ENCODE results near the gene POGLUT2. TPM values are rescaled to one million over a fixed set of nuclear protein-coding genes. Genes with fewer than 3 reads are reported as not detected.

Gene POGLUT2
- polyA plus RNA-seq, 1 of the 3 experiments (the other 2 are of a cell fraction), result 10.2 TPM

GRCh38 chr13:102768909-102769308 is 29.9 kb downstream of the POGLUT2 start:
- Histone ChIP-seq H3F3A (replicated peaks; ENCODE audit: insufficient read depth) (no peaks in the 10 kb centered on the region), H3K4me1 (ENCODE audit: control insufficient read depth in 1 of 2, insufficient read depth in 2 of 2, low read depth in 1 of 2, low read length in 1 of 2) (peaks cover 0 to 11% of the 10 kb centered on the region in 2 experiments; a peak in 2 of 4 replicates), H3K9ac (no peak overlapping the region), H3K9me2 (no peaks in the 10 kb centered on the region), H3K4me3 (ENCODE audit: low read depth in 2 of 2, low read length in 1 of 2) (no peak overlapping the region), H3K79me2 (ENCODE audit: insufficient read depth) (peaks cover 21% of the 10 kb centered on the region; the same call in 1 of the 2 replicates), H2AFZ (ENCODE audit: low read depth) (no peak overlapping the region), H3K9me3 (no peaks in the 10 kb centered on the region), H3K4me2 (no peak overlapping the region), H3K27ac (ENCODE audit: low read depth in 2 of 2, low read length in 1 of 2) (no peak overlapping the region), H3K36me3 (replicated peaks in 1 of 2; ENCODE audit: control insufficient read depth in 1 of 2, insufficient read depth in 2 of 2, low read length in 1 of 2) (peaks cover 11% of the 10 kb centered on the region in 2 experiments), H4K20me1 (ENCODE audit: insufficient read depth) (no peaks in the 10 kb centered on the region), H3K27me3 (ENCODE audit: insufficient read depth) (no peaks in the 10 kb centered on the region)
- no peak for DNase-seq
- CTCF ChIA-PET, result interaction anchor here (0.9 to 2.7 kb wide), 9 partner anchors 43 to 195 kb away, joined by 3 to 17 read pairs (median 5); partner anchors contain the start of gene TPP2
- 88% methylated on average over 2 of the region's 2 CpGs for whole genome bisulfite sequencing (ENCODE audit: low lambda C conversion rate)
- POLR2A ChIA-PET, result interaction anchor here (0.9 kb wide), 1 partner anchor 32 kb away, joined by 3 read pairs; no protein-coding TSS in a partner anchor
- TF ChIP-seq POLR2AphosphoS5 (IDR thresholded peaks at IDR 0.05; ENCODE audit: low read depth, low read length) (no peak), RFX5 (IDR thresholded peaks at IDR 0.05; ENCODE audit: low read length) (peak; percentile 63; the same call in 1 of the 2 replicates)

- Histone ChIP-seq H3K9me3 (no peaks in the 10 kb centered on the region), H3K79me2 (ENCODE audit: insufficient read depth) (no peaks in the 10 kb centered on the region), H3K27ac (ENCODE audit: low read depth in 2 of 2, low read length in 1 of 2) (no peak overlapping the region), H3K36me3 (replicated peaks in 1 of 2; ENCODE audit: control insufficient read depth in 1 of 2, insufficient read depth in 2 of 2, low read length in 1 of 2) (peaks cover 11% of the 10 kb centered on the region in 2 experiments), H3K27me3 (ENCODE audit: insufficient read depth) (no peaks in the 10 kb centered on the region), H3K9me2 (no peaks in the 10 kb centered on the region), H3K4me2 (no peak overlapping the region), H3K4me1 (ENCODE audit: control insufficient read depth in 1 of 2, insufficient read depth in 2 of 2, low read depth in 1 of 2, low read length in 1 of 2) (peaks cover 0 to 5% of the 10 kb centered on the region in 2 experiments; a peak in 2 of 4 replicates), H3K9ac (no peak overlapping the region), H3K4me3 (ENCODE audit: low read depth in 2 of 2, low read length in 1 of 2) (no peak overlapping the region), H2AFZ (ENCODE audit: low read depth) (no peak overlapping the region), H3F3A (replicated peaks; ENCODE audit: insufficient read depth) (no peaks in the 10 kb centered on the region), H4K20me1 (ENCODE audit: insufficient read depth) (no peaks in the 10 kb centered on the region)
- CTCF ChIA-PET, result interaction anchor here (0.9 kb wide), 1 partner anchor 14 kb away, joined by 3 read pairs; no protein-coding TSS in a partner anchor
- TF ChIP-seq IRF3 (IDR thresholded peaks at IDR 0.05; ENCODE audit: low read depth, low read length) (no peak), GABPA (IDR thresholded peaks at IDR 0.05; ENCODE audit: low read depth) (no peak), NRF1 (IDR thresholded peaks at IDR 0.05; ENCODE audit: low read depth, low read length) (no peak), RAD21 (IDR thresholded peaks at IDR 0.05; ENCODE audit: low read length) (no peak), YY1 (IDR thresholded peaks at IDR 0.05; ENCODE audit: low read depth) (no peak), RFX5 (IDR thresholded peaks at IDR 0.05; ENCODE audit: low read length) (no peak), NFIC (IDR thresholded peaks at IDR 0.05; ENCODE audit: borderline replicate concordance) (no peak)
- no peak for DNase-seq
- WGBS (ENCODE audit: low lambda C conversion rate), result 100% methylated on average over 1 of the region's 1 CpG
- POLR2A ChIA-PET, result no interaction called here
These were observed 35.0 kb downstream of the POGLUT2 start for GRCh38 chr13:102763741-102764140.

- no peaks in the 10 kb centered on the region for H3K27me3 ChIP-seq (ENCODE audit: insufficient read depth)
- H3K79me2 ChIP-seq (ENCODE audit: insufficient read depth), result no peaks in the 10 kb centered on the region
- H3K9ac ChIP-seq, result no peak overlapping the region
- WGBS (ENCODE audit: low lambda C conversion rate), result 95% methylated on average over 1 of the region's 1 CpG
- TF ChIP-seq FOXM1 (IDR thresholded peaks at IDR 0.05; ENCODE audit: low read depth) (no peak), GABPA (IDR thresholded peaks at IDR 0.05; ENCODE audit: low read depth) (no peak), PBX3 (IDR thresholded peaks at IDR 0.05) (no peak), POLR2AphosphoS5 (IDR thresholded peaks at IDR 0.05; ENCODE audit: low read depth, low read length) (no peak), MEF2A (IDR thresholded peaks at IDR 0.05; ENCODE audit: borderline replicate concordance, low read depth) (no peak), RXRA (IDR thresholded peaks at IDR 0.05; ENCODE audit: borderline replicate concordance, low read depth) (no peak), TCF12 (IDR thresholded peaks at IDR 0.05) (no peak), GATA2 (CRISPR knock-in tag; IDR thresholded peaks at IDR 0.05) (no peak), NRF1 (IDR thresholded peaks at IDR 0.05; ENCODE audit: low read depth, low read length) (no peak), CHD2 (IDR thresholded peaks at IDR 0.05; ENCODE audit: low read length, partially characterized antibody) (no peak), FOSL2 (IDR thresholded peaks at IDR 0.05; ENCODE audit: borderline replicate concordance, low read depth) (no peak), NFIC (IDR thresholded peaks at IDR 0.05; ENCODE audit: borderline replicate concordance) (no peak), EP300 (IDR thresholded peaks at IDR 0.05; ENCODE audit: borderline replicate concordance in 1 of 2, low read depth in 1 of 2, low read length in 1 of 2) (no peak), IRF3 (IDR thresholded peaks at IDR 0.05; ENCODE audit: low read depth, low read length) (no peak)
- H3K9me3 ChIP-seq, result no peaks in the 10 kb centered on the region
- H3K4me2 ChIP-seq, result no peak overlapping the region
- H2AFZ ChIP-seq (ENCODE audit: low read depth), result no peak overlapping the region
- no peak overlapping the region for H3K4me3 ChIP-seq (ENCODE audit: low read depth in 2 of 2, low read length in 1 of 2)
- peaks cover 0 to 3% of the 10 kb centered on the region in 2 experiments for H3K36me3 ChIP-seq (replicated peaks in 1 of 2; ENCODE audit: control insufficient read depth in 1 of 2, insufficient read depth in 2 of 2, low read length in 1 of 2)
- DNase-seq, result no peak
- no peak overlapping the region for H3K27ac ChIP-seq (ENCODE audit: low read depth in 2 of 2, low read length in 1 of 2)
- CTCF ChIA-PET, result interaction anchor here (0.6 kb wide), 1 partner anchor 1573 kb away, joined by 4 read pairs; no protein-coding TSS in a partner anchor
- H3K9me2 ChIP-seq, result no peaks in the 10 kb centered on the region
- H3F3A ChIP-seq (replicated peaks; ENCODE audit: insufficient read depth), result no peaks in the 10 kb centered on the region
- no peaks in the 10 kb centered on the region for H4K20me1 ChIP-seq (ENCODE audit: insufficient read depth)
- POLR2A ChIA-PET, result no interaction called here
- H3K4me1 ChIP-seq (ENCODE audit: control insufficient read depth in 1 of 2, insufficient read depth in 2 of 2, low read depth in 1 of 2, low read length in 1 of 2), result peaks cover 0 to 5% of the 10 kb centered on the region in 2 experiments; a peak in 2 of 4 replicates
These were observed 37.7 kb downstream of the POGLUT2 start for GRCh38 chr13:102761071-102761470.
